OCI-LY7 (cell line): ENCODE results near the gene ACSS1. TPM values are rescaled to one million over a fixed set of nuclear protein-coding genes. Genes with fewer than 3 reads are reported as not detected.

Experiments used
- BruUV-seq: library from RNA; stranded (reverse); fragments of 400-500 nt; replicated peaks from 2 replicates; lab custom pipeline; 2021; lab: Mats Ljungman, UMichigan
- CTCF ChIA-PET: fragments of 300-600 bp; sonication (Branson Sonifier 250); formaldehyde crosslinking; loops from one replicate; lab custom pipeline; 2022; ENCODE audit warnings: antibody characterized with exemption; ENCODE audit not compliant: unreplicated experiment; lab: Charles Lee
- POLR2A ChIA-PET: fragments of 300-600 bp; sonication (Branson Sonifier 250); formaldehyde crosslinking; loops from one replicate; lab custom pipeline; 2022; ENCODE audit warnings: antibody characterized with exemption; lab: Charles Lee
- DNase-seq: peaks from one replicate; pipeline ENCODE4 v3.0.0-alpha.2; 2015; ENCODE audit warnings: low spot score
- H2AFZ ChIP-seq: fragments of 200-600 bp; sonication (generic), shearing (Covaris generic); 2 replicates; pipeline ENCODE4 v1.6.1; 2014; ENCODE audit warnings: mild to moderate bottlenecking, antibody characterized with exemption, low read length, moderate library complexity
- H3K27ac ChIP-seq: fragments of 200-600 bp; sonication (generic); 2 replicates; pipeline ENCODE4 v1.5.1; 2014; ENCODE audit warnings: mixed run types, low read depth, mild to moderate bottlenecking, moderate library complexity, low read length, inconsistent platforms; ENCODE audit not compliant: poor library complexity, severe bottlenecking
- H3K36me3 ChIP-seq: fragments of 200-600 bp; sonication (generic); 2 replicates; pipeline ENCODE4 v1.6.1; 2014; ENCODE audit warnings: mild to moderate bottlenecking, antibody characterized with exemption, low read length, moderate library complexity, mixed read lengths; ENCODE audit not compliant: insufficient read depth
- H3K4me1 ChIP-seq: fragments of 200-600 bp; sonication (generic); 2 replicates; pipeline ENCODE4 v1.5.1; 2014; ENCODE audit warnings: mild to moderate bottlenecking, low read length; ENCODE audit not compliant: insufficient read depth, poor library complexity, severe bottlenecking
- H3K4me2 ChIP-seq: fragments of 200-600 bp; sonication (generic); 2 replicates; pipeline ENCODE4 v1.6.1; 2014; ENCODE audit warnings: mild to moderate bottlenecking, low read length
- H3K4me3 ChIP-seq: fragments of 200-600 bp; sonication (generic); 2 replicates; pipeline ENCODE4 v1.5.1; 2014; ENCODE audit warnings: mild to moderate bottlenecking, low read depth, low read length; ENCODE audit not compliant: poor library complexity, severe bottlenecking
- H3K79me2 ChIP-seq: fragments of 200-600 bp; sonication (generic); 2 replicates; pipeline ENCODE4 v1.6.1; 2016; ENCODE audit warnings: low read depth, mild to moderate bottlenecking, low read length, moderate library complexity, mixed read lengths; ENCODE audit not compliant: insufficient read depth
- H3K9me2 ChIP-seq: fragments of 200-600 bp; sonication (generic); 2 replicates; pipeline ENCODE4 v1.6.1; 2016; ENCODE audit warnings: mild to moderate bottlenecking, low read length, mixed read lengths; ENCODE audit not compliant: insufficient read depth
- H3K9me3 ChIP-seq: fragments of 200-600 bp; sonication (generic); 2 replicates; pipeline ENCODE4 v1.6.1; 2014; ENCODE audit warnings: mild to moderate bottlenecking, mixed run types, low read length, mixed read lengths
- H4K20me1 ChIP-seq: fragments of 200-600 bp; sonication (generic); 2 replicates; pipeline ENCODE4 v1.6.1; 2014; ENCODE audit warnings: mild to moderate bottlenecking, antibody characterized with exemption, low read length, moderate library complexity, mixed read lengths; ENCODE audit not compliant: insufficient read depth
- CTCF ChIP-seq: fragments of 200-600 bp; sonication (generic); conservative IDR thresholded peaks from 2 replicates; pipeline ENCODE4 v1.5.1; 2014; ENCODE audit warnings: mild to moderate bottlenecking, antibody characterized with exemption, low read length, moderate library complexity, mixed read lengths
- EZH2phosphoT487 ChIP-seq: fragments of 200-600 bp; sonication (generic); IDR thresholded peaks from 2 replicates; pipeline ENCODE4 v1.6.1; 2018; ENCODE audit warnings: low read depth, borderline replicate concordance, mild to moderate bottlenecking, mixed run types, antibody characterized with exemption, low read length, moderate library complexity, mixed read lengths
- intact Hi-C: fragments of 100-400 bp; cut with micrococcal nuclease; formaldehyde crosslinking; loops from one replicate; pipeline ENCODE4 v1.10.0; 2022; ENCODE audit not compliant: unreplicated experiment
- total RNA-seq, 2 experiments: library from RNA; depleted of rRNA in 1 of 2; stranded (reverse); fragments of >200 nt in 1 of 2; shearing (Covaris generic) in 1 of 2; gene quantifications; 2 replicates each; pipeline ENCODE4 v1.2.3, GENCODE V29; 2014 to 2022

ACSS1 gene
- total RNA-seq, 2 experiments from 2014 or later, result 0.35 to 0.40 TPM

DNA sequence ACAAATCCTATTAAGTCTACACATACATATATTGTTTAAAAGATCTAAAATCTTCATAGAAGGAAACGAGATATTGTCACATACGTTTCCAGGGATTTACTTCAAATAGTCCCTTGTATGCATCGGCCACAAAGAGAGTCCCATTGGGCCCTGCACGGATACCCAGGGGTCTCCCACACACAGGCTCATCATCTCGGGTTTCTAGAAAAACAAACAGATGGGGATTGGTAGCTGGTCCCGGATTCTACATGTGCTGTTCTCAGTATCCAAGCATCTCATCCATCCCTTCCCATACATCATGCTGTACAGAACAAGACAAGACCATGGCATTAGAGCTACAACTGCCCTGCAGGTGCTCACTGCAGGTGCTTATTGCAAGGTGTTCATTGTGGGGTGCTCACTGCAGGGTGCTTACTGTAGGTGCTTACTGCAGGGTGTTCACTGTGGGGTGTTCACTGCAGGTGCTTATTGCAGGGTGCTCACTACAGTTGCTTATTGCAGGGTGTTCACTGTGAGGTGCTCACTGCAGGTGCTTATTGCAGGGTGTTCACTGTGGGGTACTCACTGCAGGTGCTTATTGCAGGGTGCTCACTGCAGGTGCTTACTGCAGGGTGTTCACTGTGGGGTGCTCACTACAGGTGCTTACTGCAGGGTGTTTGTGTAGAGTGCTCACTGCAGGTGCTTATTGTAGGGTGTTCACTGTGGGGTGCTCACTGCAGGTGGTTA lies 86.4 kb downstream of the ACSS1 start:
- H3K4me3 ChIP-seq, result no peak overlapping the region
- no peak for DNase-seq
- no peak overlapping the region for H3K27ac ChIP-seq
- H4K20me1 ChIP-seq, result no peaks in the 10 kb centered on the region
- peaks cover 78% of the 10 kb centered on the region for H3K36me3 ChIP-seq
- POLR2A ChIA-PET, result no interaction called here
- H3K9me2 ChIP-seq, result no peaks in the 10 kb centered on the region
- no peak overlapping the region for H3K4me2 ChIP-seq
- CTCF ChIA-PET, result no interaction called here
- H3K4me1 ChIP-seq, result no peaks in the 10 kb centered on the region
- BruUV-seq, result no TSS peak
- no peaks in the 10 kb centered on the region for H3K79me2 ChIP-seq
- H3K9me3 ChIP-seq, result peaks cover 12% of the 10 kb centered on the region; the same call in 1 of the 2 replicates
- TF ChIP-seq CTCF (no peak), EZH2phosphoT487 (no peak)
- H2AFZ ChIP-seq, result no peak overlapping the region
- intact Hi-C loops, result no loop called here

- Histone ChIP-seq H3K27ac (no peak overlapping the region), H3K4me1 (no peaks in the 10 kb centered on the region), H2AFZ (no peak overlapping the region), H3K79me2 (no peaks in the 10 kb centered on the region), H3K4me2 (no peak overlapping the region), H3K9me2 (no peaks in the 10 kb centered on the region), H3K4me3 (no peak overlapping the region), H4K20me1 (no peaks in the 10 kb centered on the region), H3K9me3 (peaks cover 4% of the 10 kb centered on the region; the same call in 1 of the 2 replicates), H3K36me3 (peaks cover 74% of the 10 kb centered on the region)
- DNase-seq, result no peak
- intact Hi-C loops, result no loop called here
- BruUV-seq, result no TSS peak
- TF ChIP-seq EZH2phosphoT487 (no peak), CTCF (no peak)
- POLR2A ChIA-PET, result no interaction called here
- CTCF ChIA-PET, result no interaction called here
Measured at GRCh38 chr20:24970754-24971153, 87.2 kb downstream of the ACSS1 start.

- Histone ChIP-seq H3K36me3 (peaks cover 69% of the 10 kb centered on the region), H4K20me1 (no peaks in the 10 kb centered on the region), H3K9me2 (no peaks in the 10 kb centered on the region), H3K4me3 (no peak overlapping the region), H3K27ac (no peak overlapping the region), H3K4me2 (no peak overlapping the region), H2AFZ (no peak overlapping the region), H3K4me1 (no peaks in the 10 kb centered on the region), H3K79me2 (no peaks in the 10 kb centered on the region), H3K9me3 (no peaks in the 10 kb centered on the region)
- ChIA-PET CTCF (no interaction called here), POLR2A (no interaction called here)
- intact Hi-C loops, result no loop called here
- DNase-seq, result no peak
- BruUV-seq, result no TSS peak
- no peak for TF ChIP-seq CTCF
- no peak for TF ChIP-seq EZH2phosphoT487
Measured at GRCh38 chr20:24970030-24970553, 87.8 kb downstream of the ACSS1 start.
